Muscle of leg (tissue), 11 donors: Measurements from ENCODE around the gene TENM4. TPM values are rescaled to one million over a fixed set of nuclear protein-coding genes. Genes with fewer than 3 reads are reported as not detected.

Source experiments
- DNase-seq: peaks from one replicate; pipeline ENCODE4 v3.0.0; 2013
- H3K27ac ChIP-seq: one replicate; pipeline ENCODE4 v1.5.1; 2013; ENCODE audit warnings: mild to moderate bottlenecking, low read length, control low read depth
- H3K27me3 ChIP-seq: one replicate; pipeline ENCODE4 v1.6.1; 2013; ENCODE audit warnings: low read length; ENCODE audit not compliant: control insufficient read depth, insufficient read depth
- H3K36me3 ChIP-seq: one replicate; pipeline ENCODE4 v1.6.1; 2013; ENCODE audit warnings: low read length; ENCODE audit not compliant: control insufficient read depth, insufficient read depth
- H3K4me1 ChIP-seq: one replicate; pipeline ENCODE4 v1.6.1; 2013; ENCODE audit warnings: low read length; ENCODE audit not compliant: control insufficient read depth, insufficient read depth
- H3K4me3 ChIP-seq: one replicate; pipeline ENCODE4 v1.5.1; 2013; ENCODE audit warnings: low read length, control low read depth
- H3K9me3 ChIP-seq: replicated peaks from 2 replicates; pipeline ENCODE4 v1.6.1; 2013; ENCODE audit warnings: low read depth, low read length; ENCODE audit not compliant: control insufficient read depth
- WGBS: methylation state at CpG from one replicate; pipeline ENCODE4 v1.1.5; 2013; ENCODE audit warnings: missing lambda C conversion rate; ENCODE audit not compliant: insufficient coverage; 5-methylcytosine and 5-hydroxymethylcytosine counted together
- polyA plus RNA-seq, 8 donors: library from polyadenylated mRNA; unstranded; fragments of 120-200 nt; gene quantifications; one replicate each; pipeline versions ENCODE4 v1.2.1 to v1.2.3, GENCODE V29; 2013; ENCODE audit warnings: inconsistent platforms in 1 of 8, low replicate concordance in 1 of 8; ENCODE audit not compliant: insufficient read length in 8 of 8, insufficient read depth in 1 of 8
- total RNA-seq: library from RNA; stranded (reverse); fragments of 120-200 nt; gene quantifications from one replicate; pipeline ENCODE4 v1.2.4, GENCODE V29; 2013

The TENM4 gene
- total and polyA plus RNA-seq, 9 donors, result 4.6 to 13.8 (median 10.3) TPM

- Histone ChIP-seq H3K27ac (no peak overlapping the region), H3K9me3 (no peaks in the 10 kb centered on the region), H3K36me3 (no peaks in the 10 kb centered on the region), H3K4me3 (no peak overlapping the region), H3K4me1 (peaks cover 5% of the 10 kb centered on the region), H3K27me3 (no peaks in the 10 kb centered on the region)
- 81% methylated on average over 5 of the region's 6 CpGs for WGBS
- no peak for DNase-seq
These were observed 281.0 kb downstream of the TENM4 start for GRCh38 chr11:79159657-79160450.

GRCh38 chr11:79157738-79158137 is 283.1 kb downstream of the TENM4 start:
- 84% methylated on average over 3 of the region's 4 CpGs for WGBS
- H3K27ac ChIP-seq, result no peak overlapping the region
- H3K27me3 ChIP-seq, result no peaks in the 10 kb centered on the region
- no peak overlapping the region for H3K4me3 ChIP-seq
- H3K4me1 ChIP-seq, result peaks cover 2% of the 10 kb centered on the region
- no peaks in the 10 kb centered on the region for H3K9me3 ChIP-seq
- no peaks in the 10 kb centered on the region for H3K36me3 ChIP-seq
- no peak for DNase-seq

- Histone ChIP-seq H3K36me3 (no peaks in the 10 kb centered on the region), H3K27me3 (no peaks in the 10 kb centered on the region), H3K4me1 (peaks cover 4% of the 10 kb centered on the region), H3K27ac (no peak overlapping the region), H3K4me3 (no peak overlapping the region), H3K9me3 (no peaks in the 10 kb centered on the region)
- 83% methylated on average over 5 of the region's 6 CpGs for WGBS
- no peak for DNase-seq
These were observed 284.8 kb downstream of the TENM4 start for GRCh38 chr11:79156031-79156430.

GRCh38 chr11:79155237-79155636 is 285.6 kb downstream of the TENM4 start:
- Histone ChIP-seq H3K36me3 (no peaks in the 10 kb centered on the region), H3K27me3 (no peaks in the 10 kb centered on the region), H3K27ac (no peak overlapping the region), H3K4me3 (no peak overlapping the region), H3K9me3 (no peaks in the 10 kb centered on the region), H3K4me1 (peaks cover 4% of the 10 kb centered on the region)
- peak; percentile 24 for DNase-seq
- WGBS, result no CpG with 5 or more reads among the region's 3 CpGs

- WGBS, result no CpG with 5 or more reads among the region's 4 CpGs
- H3K36me3 ChIP-seq, result no peaks in the 10 kb centered on the region
- no peaks in the 10 kb centered on the region for H3K9me3 ChIP-seq
- peaks cover 4% of the 10 kb centered on the region for H3K4me1 ChIP-seq
- no peak for DNase-seq
- no peak overlapping the region for H3K4me3 ChIP-seq
- no peaks in the 10 kb centered on the region for H3K27me3 ChIP-seq
- H3K27ac ChIP-seq, result no peak overlapping the region
These were observed 288.3 kb downstream of the TENM4 start for GRCh38 chr11:79152511-79152910.

GRCh38 chr11:79151396-79151795 is 289.4 kb downstream of the TENM4 start:
- H3K27me3 ChIP-seq, result no peaks in the 10 kb centered on the region
- H3K36me3 ChIP-seq, result no peaks in the 10 kb centered on the region
- no peak overlapping the region for H3K4me3 ChIP-seq
- no CpG with 5 or more reads among the region's 3 CpGs for WGBS
- H3K9me3 ChIP-seq, result no peaks in the 10 kb centered on the region
- H3K4me1 ChIP-seq, result peaks cover 4% of the 10 kb centered on the region
- H3K27ac ChIP-seq, result no peak overlapping the region
- DNase-seq, result no peak

GRCh38 chr11:79150966-79151365 is 289.9 kb downstream of the TENM4 start:
- Histone ChIP-seq H3K27ac (no peak overlapping the region), H3K36me3 (no peaks in the 10 kb centered on the region), H3K4me1 (peaks cover 4% of the 10 kb centered on the region), H3K4me3 (no peak overlapping the region), H3K9me3 (no peaks in the 10 kb centered on the region), H3K27me3 (no peaks in the 10 kb centered on the region)
- 100% methylated on average over 1 of the region's 3 CpGs for WGBS
- DNase-seq, result no peak

GRCh38 chr11:79150320-79150719 is 290.5 kb downstream of the TENM4 start:
- WGBS, result 18% methylated on average over 1 of the region's 1 CpG
- no peaks in the 10 kb centered on the region for H3K36me3 ChIP-seq
- no peaks in the 10 kb centered on the region for H3K27me3 ChIP-seq
- no peak for DNase-seq
- H3K4me1 ChIP-seq, result peaks cover 4% of the 10 kb centered on the region
- no peaks in the 10 kb centered on the region for H3K9me3 ChIP-seq
- no peak overlapping the region for H3K4me3 ChIP-seq
- no peak overlapping the region for H3K27ac ChIP-seq

- DNase-seq, result no peak
- Histone ChIP-seq H3K9me3 (no peaks in the 10 kb centered on the region), H3K27ac (no peak overlapping the region), H3K4me3 (no peak overlapping the region), H3K36me3 (no peaks in the 10 kb centered on the region), H3K27me3 (no peaks in the 10 kb centered on the region), H3K4me1 (peaks cover 4% of the 10 kb centered on the region)
- 17% methylated on average over 1 of the region's 2 CpGs for WGBS
These were observed 293.1 kb downstream of the TENM4 start for GRCh38 chr11:79147731-79148130.

- no peaks in the 10 kb centered on the region for H3K4me1 ChIP-seq
- no peaks in the 10 kb centered on the region for H3K36me3 ChIP-seq
- no peak overlapping the region for H3K27ac ChIP-seq
- no peaks in the 10 kb centered on the region for H3K9me3 ChIP-seq
- no peak for DNase-seq
- WGBS, result no CpG with 5 or more reads among the region's 4 CpGs
- H3K27me3 ChIP-seq, result no peaks in the 10 kb centered on the region
- H3K4me3 ChIP-seq, result no peak overlapping the region
These were observed 293.8 kb downstream of the TENM4 start for GRCh38 chr11:79147011-79147410.

- no peak overlapping the region for H3K27ac ChIP-seq
- no peaks in the 10 kb centered on the region for H3K9me3 ChIP-seq
- 92% methylated on average over 4 of the region's 4 CpGs for WGBS
- no peaks in the 10 kb centered on the region for H3K4me1 ChIP-seq
- no peaks in the 10 kb centered on the region for H3K27me3 ChIP-seq
- H3K4me3 ChIP-seq, result no peak overlapping the region
- H3K36me3 ChIP-seq, result no peaks in the 10 kb centered on the region
- DNase-seq, result no peak
These were observed 300.9 kb downstream of the TENM4 start for GRCh38 chr11:79139900-79140299.
